GM21717 (cell line): ENCODE measurements around the gene POLDIP2.
"Not testable (repeated sequence)": the region's sequence is repeated elsewhere in the genome, so short reads cannot be mapped to it uniquely, and the experiment has no call there.

ENCODE experiments used
- ATAC-seq: cut with Tn5 transposase; IDR thresholded peaks from one replicate; pipeline ENCODE4 v1.9.1; 2021; ENCODE audit warnings: mild to moderate bottlenecking, moderate library complexity; ENCODE audit not compliant: unreplicated experiment

POLDIP2 gene

GRCh38 chr17:28338769-28339212, 18.5 kb downstream of the POLDIP2 start:
- ATAC-seq: not testable (repeated sequence)

DNA sequence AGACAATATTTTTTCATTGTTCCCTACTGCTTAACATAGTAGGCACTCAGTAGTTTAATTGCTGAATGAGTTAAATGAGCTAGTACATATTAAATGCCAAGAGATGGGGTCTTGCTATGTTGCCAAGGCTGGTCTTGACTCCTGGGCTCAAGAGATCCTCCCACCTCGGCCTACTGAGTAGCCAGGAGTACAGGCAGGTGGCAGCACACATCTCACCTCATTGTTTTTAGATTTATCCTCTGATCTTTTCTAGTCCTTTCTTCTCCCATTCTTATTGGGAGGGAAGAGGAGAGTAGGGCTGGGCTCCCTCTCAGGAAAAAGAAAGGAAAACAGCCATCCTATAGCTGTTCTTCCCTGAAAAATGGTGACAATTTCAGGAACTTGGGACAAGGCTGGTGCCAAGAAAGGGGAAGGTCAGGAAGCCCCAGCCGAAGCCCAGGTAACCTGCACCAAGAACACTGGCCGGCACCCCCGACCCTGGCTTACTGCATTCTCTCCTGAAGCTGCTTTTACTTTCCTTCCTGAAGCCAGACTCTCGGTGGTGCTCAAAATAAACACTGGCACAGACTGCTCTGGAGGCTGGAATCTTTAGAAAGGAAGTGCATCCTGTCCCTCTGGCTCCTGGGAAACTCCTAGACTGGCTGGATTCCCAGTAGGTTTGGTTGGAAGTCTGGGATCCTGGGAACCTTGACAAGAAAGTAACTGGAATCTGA, 19.1 kb downstream of the POLDIP2 start:
- no peak for ATAC-seq

DNA sequence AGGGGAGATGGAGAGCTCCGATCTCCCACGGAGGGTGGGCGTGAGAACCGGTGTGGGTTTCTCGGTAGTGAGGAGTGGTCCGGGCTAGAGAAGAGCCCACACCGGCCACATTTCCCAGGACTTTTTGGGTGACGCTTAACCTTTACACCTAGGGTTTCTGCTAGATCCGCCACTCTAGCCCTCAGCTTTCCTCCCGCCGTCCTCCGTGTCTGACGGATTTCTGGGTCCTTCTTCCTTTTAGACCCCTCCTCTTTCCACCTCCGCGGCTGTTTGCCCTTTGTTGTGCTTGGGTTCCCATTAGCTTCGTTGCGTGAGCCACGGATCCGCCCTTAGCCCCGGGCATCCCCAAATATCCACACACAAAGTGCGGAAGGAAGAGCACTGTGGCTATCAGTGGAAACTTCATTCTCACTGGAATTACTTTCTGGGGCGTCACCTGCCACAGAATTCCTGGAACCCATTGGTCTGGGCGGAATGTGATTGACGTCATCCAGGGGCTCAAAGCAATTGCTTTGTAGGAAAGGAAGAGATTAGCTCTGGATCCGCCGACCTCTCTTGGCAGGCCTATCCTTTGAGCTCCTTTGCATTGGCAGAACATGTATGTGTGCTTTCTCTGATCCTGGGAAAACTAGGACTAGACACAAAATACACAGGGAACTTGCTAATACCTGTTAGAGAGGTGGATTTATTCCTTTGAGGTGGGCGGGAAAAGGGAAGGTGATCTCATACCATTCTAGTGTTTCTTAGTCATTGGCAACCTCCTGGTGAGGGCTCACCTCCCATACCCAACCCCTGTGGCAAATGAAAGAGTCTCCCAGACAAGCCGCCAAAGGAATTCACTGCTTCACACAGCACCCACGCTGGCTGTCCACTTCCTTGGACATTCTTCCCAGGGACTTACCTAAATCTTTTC, 21.1 kb downstream of the POLDIP2 start:
- ATAC-seq: no peak

- ATAC-seq: peak; percentile 93
Measured at GRCh38 chr17:28335201-28335958, 21.9 kb downstream of the POLDIP2 start, which contains the start of the genes IFT20 and TNFAIP1. Gene IFT20, minus strand, starts transcription at chr17:28335472. Its CDS starts 3,487 bp downstream, at chr17:28331985. Gene TNFAIP1, plus strand, starts transcription at chr17:28335761. Its CDS starts 3,761 bp downstream, at chr17:28339522.

GRCh38 chr17:28334666-28335200, 22.6 kb downstream of the POLDIP2 start:
- ATAC-seq: no peak

DNA sequence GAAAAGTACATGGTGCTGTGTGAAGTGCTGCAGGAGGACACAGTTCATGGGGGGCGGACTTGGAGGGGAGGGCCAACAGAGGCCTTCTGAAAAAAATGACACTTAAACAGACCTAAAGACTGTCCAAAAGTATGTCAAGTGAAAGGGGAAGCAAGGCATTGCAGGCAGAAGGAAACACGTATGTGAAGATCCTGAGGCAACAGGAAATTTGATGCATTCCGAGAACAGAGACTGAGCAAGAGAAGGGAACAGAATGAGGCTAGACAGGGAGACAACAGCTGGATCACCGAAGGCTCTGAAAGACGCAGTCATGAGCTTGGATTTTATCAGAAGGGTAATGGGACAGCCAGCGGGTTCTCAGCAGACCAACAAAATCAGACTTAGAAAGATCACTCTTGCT, 23.2 kb downstream of the POLDIP2 start:
- no peak for ATAC-seq

- no peak for ATAC-seq
Measured at GRCh38 chr17:28333083-28333746, 24.1 kb downstream of the POLDIP2 start.

GRCh38 chr17:28331891-28332420, 25.4 kb downstream of the POLDIP2 start:
- ATAC-seq: no peak

GRCh38 chr17:28330671-28331070, 26.7 kb downstream of the POLDIP2 start:
- ATAC-seq: no peak

GRCh38 chr17:28328325-28328724, 29.0 kb downstream of the POLDIP2 start:
- no peak for ATAC-seq

- ATAC-seq: no peak
Measured at GRCh38 chr17:28327709-28328108, 29.6 kb downstream of the POLDIP2 start.

GRCh38 chr17:28327031-28327607, 30.2 kb downstream of the POLDIP2 start:
- ATAC-seq: peak; percentile 46

DNA sequence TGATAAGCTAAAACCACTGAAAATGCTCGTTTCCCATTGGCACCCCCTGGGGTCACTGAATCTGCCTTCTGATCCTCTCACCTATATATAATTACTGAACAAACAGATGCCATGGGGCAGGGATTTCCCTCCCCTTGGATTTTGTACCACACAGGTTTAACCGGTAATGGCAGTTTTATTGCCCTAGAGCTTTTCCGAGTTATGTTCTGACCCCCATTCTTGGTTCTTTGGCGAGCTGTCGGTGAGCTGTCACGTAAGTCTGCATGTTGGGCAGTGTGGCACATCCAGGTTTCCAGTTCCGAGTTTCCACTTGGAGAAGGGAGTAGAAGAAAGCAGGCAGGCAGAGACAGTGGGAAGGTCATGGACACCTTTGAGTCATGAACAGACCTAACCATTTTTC, 31.2 kb downstream of the POLDIP2 start:
- no peak for ATAC-seq

GRCh38 chr17:28325211-28325610, 32.1 kb downstream of the POLDIP2 start:
- ATAC-seq: no peak

- ATAC-seq: no peak
Measured at GRCh38 chr17:28324781-28325180, 32.5 kb downstream of the POLDIP2 start.

DNA sequence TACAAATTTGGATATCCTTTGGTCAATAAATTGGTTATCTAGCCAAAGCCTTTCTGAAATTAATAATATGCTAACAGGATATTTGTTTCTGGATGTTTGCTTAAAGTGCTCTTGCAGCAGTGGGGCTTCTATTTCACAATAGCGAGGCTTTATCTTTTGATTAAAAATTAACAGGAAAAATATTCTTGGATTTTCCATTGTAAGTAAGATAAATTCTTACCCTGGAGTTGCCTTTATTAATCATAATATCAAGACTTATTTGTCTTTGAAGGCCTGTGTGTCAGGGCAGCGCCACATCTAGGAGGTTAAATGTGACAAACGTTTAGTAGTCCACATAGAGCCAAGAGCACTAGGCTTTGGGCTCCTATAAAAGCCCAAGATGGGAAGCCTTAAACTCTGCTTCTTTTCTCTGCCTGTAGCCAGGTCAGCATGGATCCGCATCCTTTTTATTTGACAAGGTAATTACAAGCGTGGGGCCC, 33.0 kb downstream of the POLDIP2 start:
- ATAC-seq: no peak

GRCh38 chr17:28320215-28321061, 36.9 kb downstream of the POLDIP2 start:
- no peak for ATAC-seq

GRCh38 chr17:28319598-28319935, 37.8 kb downstream of the POLDIP2 start:
- ATAC-seq: no peak
